SW480 (cell line): Measurements from ENCODE around the gene B3GAT1.

ENCODE experiments used
- DNase-seq: peaks from one replicate; pipeline ENCODE4 v3.0.0-alpha.2; 2016; ENCODE audit warnings: low spot score

B3GAT1 gene

GRCh38 chr11:134390706-134391569 is 21.1 kb downstream of the B3GAT1 start:
- DNase-seq, result no peak

- DNase-seq, result no peak
Measured at GRCh38 chr11:134389464-134390180, 22.4 kb downstream of the B3GAT1 start.

- DNase-seq, result no peak
Measured at GRCh38 chr11:134388590-134388989, 23.5 kb downstream of the B3GAT1 start.

GRCh38 chr11:134387501-134387900 is 24.5 kb downstream of the B3GAT1 start:
- DNase-seq, result no peak

- DNase-seq, result no peak
Measured at GRCh38 chr11:134386945-134387344, 25.1 kb downstream of the B3GAT1 start.

- DNase-seq, result no peak
Measured at GRCh38 chr11:134385774-134386565, 26.1 kb downstream of the B3GAT1 start.

- DNase-seq, result no peak
Measured at GRCh38 chr11:134385171-134385570, 26.9 kb downstream of the B3GAT1 start.

GRCh38 chr11:134384406-134384805 is 27.6 kb downstream of the B3GAT1 start:
- DNase-seq, result no peak

GRCh38 chr11:134383576-134384221 is 28.3 kb downstream of the B3GAT1 start:
- no peak for DNase-seq

GRCh38 chr11:134382830-134383229 is 29.2 kb downstream of the B3GAT1 start:
- no peak for DNase-seq

GRCh38 chr11:134382257-134382656 is 29.8 kb downstream of the B3GAT1 start:
- no peak for DNase-seq

- DNase-seq, result peak; percentile 9
Measured at GRCh38 chr11:134380785-134381184, 31.3 kb downstream of the B3GAT1 start.

- DNase-seq, result no peak
Measured at GRCh38 chr11:134380229-134380628, 31.8 kb downstream of the B3GAT1 start.

- DNase-seq, result no peak
Measured at GRCh38 chr11:134379241-134379640, 32.8 kb downstream of the B3GAT1 start.

- no peak for DNase-seq
Measured at GRCh38 chr11:134377876-134378275, 34.2 kb downstream of the B3GAT1 start.

- DNase-seq, result no peak
Measured at GRCh38 chr11:134376150-134376921, 35.7 kb downstream of the B3GAT1 start.

GRCh38 chr11:134374891-134375550 is 37.0 kb downstream of the B3GAT1 start:
- no peak for DNase-seq

GRCh38 chr11:134374171-134374570 is 37.9 kb downstream of the B3GAT1 start:
- DNase-seq, result no peak

- no peak for DNase-seq
Measured at GRCh38 chr11:134373591-134374052, 38.4 kb downstream of the B3GAT1 start.

GRCh38 chr11:134372961-134373360 is 39.1 kb downstream of the B3GAT1 start:
- DNase-seq, result no peak

- no peak for DNase-seq
Measured at GRCh38 chr11:134372536-134372935, 39.5 kb downstream of the B3GAT1 start.
